ENCODE measurements around the gene USP54.
"Not testable (repeated sequence)": the region's sequence is repeated elsewhere in the genome, so short reads cannot be mapped to it uniquely, and the experiment has no call there.

Gene USP54

GRCh38 chr10:73589563-73590126, 1.5 kb downstream of the USP54 start:
- no peak for DNase-seq

DNA sequence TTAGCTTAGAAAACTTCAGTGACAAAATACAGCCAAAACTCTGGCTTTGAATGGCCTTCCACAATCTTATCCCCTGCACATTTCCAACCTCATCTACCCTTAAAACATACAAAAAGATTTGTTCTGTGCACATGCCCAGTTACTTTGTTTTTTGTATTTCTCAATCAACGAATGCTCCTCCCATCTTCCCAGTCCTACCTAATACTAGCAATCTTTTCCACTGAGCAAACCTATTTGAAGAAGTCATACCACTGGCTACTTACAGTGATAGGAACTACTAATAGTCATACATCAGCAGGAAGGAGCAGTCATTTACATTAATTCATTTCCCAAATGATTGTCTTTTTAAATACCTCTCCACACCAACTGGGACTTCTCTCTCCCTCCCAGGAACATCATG, 2.5 kb downstream of the USP54 start:
- DNase-seq, result no peak

DNA sequence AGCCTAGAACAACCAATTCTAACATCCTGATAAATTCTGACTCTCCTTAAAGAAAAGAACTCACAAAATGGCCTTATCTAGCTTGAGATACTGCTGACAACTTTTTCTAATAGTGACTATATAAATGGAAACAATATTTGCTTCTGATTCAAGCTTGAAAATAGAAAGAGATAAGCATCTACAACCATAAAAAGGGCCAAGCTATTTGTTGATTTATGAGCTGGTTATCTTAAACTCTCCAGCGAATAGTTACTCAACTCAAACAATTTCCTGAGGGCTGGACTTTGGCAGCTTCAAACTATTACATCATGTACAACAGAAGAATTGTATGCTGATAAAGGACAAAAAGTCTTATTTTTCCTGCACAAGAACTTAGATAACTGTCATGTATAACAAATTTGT, 4.6 kb downstream of the USP54 start:
- DNase-seq, result no peak

DNA sequence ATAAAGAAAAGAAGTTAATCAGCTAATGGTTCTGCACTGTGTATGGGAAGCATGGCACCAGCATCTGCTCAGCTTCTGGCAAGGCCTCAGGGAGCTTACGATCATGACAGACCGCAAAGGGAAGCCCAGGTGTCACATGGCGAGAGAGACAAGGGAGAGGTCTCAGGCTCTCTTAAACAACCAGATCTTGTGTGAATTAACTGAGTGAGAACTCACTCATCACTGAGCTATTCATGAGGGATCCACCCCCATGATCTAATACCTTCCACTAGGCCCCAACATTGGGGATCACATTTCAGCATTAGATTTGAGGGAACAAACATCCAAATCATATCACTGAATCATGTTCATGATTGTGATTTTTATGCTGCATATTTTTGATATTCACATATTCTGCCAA, 5.8 kb downstream of the USP54 start:
- no peak for DNase-seq

- DNase-seq, result no peak
Measured at GRCh38 chr10:73584737-73585136, 6.4 kb downstream of the USP54 start.

DNA sequence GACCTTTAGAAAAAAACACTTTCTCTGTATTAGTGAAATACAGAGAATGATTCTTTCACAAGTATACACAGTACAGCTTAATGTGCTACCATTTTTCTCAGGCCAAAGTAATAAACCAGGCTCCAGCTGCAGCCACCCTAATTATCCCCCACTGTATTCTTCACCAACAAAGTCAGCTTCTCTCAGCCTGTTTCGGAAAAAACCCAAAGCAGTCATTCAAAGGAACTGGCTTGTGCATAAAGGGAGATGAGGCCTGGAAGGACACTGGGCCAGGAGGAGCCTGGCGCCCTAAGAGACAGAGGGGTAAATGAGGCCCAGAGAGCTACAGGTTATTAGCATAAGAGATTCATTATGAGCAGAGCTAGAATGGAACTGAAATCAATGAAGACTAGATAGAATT, 9.2 kb downstream of the USP54 start:
- DNase-seq, result no peak

DNA sequence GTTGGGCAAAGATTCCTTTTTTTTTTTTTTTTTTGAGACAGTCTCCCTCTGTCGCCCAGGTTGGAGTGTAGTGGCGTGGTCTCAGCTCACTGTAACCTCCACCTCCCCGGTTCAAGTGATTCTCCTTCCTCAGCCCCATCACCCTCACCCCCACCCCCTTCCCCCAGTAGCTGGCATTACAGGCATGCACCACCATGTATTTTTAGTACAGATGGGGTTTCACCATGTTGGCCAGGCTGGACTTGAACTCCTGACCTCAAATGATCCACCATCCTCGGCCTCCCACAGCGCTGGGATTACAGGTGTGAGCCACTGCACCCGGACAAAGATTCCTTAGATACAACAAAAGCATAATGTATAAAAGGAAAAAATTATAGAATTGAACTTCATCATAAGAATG, 12.2 kb downstream of the USP54 start:
- not testable (repeated sequence) for DNase-seq

DNA sequence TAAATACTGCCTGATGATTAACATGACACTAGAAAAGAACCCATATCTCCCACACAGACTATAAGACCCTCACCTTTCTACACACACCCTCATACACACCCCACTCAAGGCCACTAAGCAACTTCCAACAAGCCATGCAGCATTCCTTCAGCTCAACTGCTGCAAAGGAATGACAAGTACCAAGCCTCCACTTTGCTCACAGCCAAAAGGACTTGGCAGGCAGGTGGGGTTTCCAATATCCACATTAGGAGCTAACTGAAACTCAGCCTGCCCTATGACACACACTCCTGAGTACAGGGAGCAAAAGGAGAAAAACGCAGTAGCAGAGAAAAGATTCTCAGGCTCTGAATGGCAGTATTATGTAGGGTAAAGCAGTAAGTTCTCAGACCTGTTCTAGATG, 13.4 kb downstream of the USP54 start:
- DNase-seq, result no peak

DNA sequence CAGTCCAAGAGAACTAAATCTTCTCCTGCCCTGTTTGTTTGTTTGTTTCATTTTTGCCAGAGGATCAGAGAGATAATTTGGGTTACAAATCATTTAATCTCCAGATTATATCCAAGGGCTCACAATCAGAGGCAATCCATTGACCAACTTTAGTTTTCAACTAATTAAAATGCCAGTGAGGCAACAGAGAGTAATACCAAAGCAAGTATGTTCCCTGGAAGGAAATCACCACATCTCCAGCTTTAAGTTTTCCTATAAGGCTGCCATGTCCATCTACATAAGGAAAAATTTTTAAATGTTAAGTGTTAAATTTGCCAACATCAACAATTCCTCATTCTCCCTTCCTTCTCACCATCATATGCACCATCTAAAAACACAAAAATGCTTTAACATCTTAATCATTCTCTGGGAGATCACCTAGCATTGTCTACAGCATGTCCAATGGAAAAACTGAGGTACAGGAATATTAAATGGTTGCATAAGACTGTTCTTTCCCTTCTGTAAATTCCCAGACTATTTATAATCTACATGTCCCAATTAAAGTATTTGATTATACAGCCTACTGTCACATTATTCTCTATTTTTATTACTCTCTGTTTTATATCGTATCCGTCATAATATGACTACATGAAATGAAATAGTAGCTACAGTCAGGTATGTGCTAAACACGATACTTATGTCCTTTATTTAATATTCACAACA, 14.1 kb downstream of the USP54 start:
- no peak for DNase-seq

DNA sequence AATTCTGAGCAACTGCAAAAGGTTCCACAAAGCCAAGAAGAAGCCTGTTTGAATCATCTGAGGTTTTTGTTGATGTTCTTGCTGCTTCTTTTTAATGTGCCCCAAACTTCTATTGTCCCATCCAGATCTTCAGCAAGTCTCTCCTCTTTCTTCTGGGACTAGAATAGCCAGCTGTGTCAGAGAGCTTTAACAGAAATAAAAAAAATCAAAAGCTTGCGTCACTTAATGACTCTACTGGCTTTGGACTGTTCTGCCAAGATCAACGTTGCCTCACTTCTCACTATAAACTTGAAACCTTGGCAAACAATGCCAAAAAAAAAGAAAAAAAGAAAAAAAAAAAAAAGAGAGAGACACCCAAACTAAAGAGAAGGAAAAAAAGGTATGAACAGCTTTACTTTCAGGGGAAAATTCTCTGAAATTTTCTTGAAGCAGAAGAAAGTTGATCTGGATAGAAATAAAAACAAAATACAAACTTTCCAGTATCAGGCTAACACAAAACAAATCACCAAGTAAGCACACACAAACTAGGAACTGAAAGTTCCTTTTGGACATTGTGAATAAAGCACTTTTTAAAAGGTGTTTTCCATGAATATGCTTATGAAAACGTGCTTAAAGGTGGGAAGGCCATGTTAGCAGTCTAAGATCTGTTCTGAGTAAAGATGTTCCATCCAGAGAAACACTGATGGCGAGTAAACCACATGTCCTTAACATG, 14.8 kb downstream of the USP54 start:
- DNase-seq, result no peak

DNA sequence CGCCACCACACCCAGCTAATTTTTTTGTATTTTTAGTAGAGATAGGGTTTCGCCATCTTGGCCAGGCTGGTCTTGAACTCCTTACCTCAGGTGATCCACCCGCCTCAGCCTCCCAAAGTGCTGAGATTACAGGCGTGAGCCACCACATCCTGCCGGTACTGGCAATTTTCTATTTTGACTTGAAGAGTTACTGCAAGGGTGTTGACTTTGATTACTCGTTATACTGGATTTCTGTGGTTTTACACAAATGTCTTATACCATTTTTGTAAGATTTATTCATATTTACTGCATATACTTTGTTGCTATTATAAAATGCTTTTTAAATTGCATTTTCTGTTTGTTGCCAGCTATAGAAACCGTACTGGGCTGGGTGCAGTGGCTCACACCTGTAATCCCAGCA, 24.1 kb downstream of the USP54 start:
- DNase-seq, result not testable (repeated sequence)

DNA sequence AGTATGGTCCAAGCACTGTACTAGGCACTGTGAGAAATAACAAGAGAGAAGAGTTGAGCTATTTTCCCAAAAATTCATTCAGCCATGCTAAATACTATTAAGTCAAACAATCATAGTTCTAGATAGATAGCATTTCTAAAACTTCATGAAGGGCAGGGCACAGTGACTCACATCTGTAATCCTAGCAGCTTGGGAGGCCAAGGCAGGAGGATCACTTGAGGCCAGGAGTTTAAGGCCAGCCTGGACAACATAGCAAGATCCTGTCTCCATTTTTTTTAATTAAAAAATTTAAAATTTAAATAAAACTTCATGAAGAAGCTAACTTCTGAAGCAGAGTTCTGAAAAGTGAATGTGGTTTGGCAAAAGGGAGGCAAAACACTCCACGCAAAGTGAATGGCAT, 29.9 kb downstream of the USP54 start:
- DNase-seq, result no peak

GRCh38 chr10:73559590-73559989, 31.6 kb downstream of the USP54 start:
- no peak for DNase-seq

DNA sequence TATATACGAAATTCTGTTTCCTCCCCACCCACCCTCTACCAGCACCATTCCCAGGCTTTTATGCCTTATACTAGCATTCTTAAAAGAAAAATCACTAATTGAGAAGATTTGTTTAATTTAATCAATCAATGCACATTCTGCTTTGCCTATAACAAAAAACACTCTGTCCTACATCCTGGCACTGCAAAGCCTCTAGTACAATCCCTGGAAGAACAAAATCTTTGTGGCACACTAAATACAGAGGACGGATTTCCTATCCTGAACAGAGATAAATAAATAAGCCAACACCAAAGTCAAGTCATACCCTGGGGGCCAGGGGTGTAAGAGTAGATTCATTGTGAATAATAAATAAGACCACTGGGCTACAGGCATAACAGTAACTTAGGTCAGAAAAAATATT, 34.3 kb downstream of the USP54 start:
- DNase-seq, result no peak

DNA sequence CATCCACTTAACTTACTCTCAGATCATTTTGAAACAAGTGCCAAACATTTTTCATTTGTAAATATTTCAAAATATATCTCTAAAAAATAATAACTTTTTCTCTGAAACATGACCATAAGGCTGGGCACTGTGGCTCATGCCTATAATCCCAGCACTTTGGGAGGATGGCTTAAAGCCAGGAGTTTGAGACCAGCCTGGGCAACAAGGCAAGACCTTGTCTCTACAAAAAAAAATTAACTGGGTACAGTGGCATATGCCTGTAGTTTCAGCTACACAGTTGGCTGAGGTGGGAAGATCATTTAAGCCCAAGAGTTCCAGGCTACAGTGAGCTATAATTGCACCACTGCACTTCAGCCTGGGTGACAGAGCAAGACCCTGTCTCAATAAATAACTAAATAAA, 36.4 kb downstream of the USP54 start:
- DNase-seq, result no peak

DNA sequence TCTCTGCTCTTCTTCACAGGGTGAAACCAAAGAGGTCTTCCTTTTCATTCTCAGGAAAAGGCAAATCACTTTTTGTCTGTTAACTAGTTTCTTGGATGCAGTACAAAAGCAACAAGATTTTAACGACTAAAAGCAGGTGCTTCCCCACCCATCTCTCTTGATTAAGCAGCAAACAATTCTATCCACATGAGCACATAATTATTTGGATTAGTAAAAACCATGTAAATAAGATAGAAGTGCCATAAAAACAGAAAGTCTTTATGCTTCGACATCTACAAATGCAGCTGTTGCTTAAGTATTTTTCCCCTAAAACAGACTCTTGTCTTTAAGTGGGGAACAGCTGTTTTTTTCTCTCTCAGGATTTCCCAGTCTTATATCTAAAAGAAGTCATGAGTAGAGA, 37.4 kb downstream of the USP54 start:
- no peak for DNase-seq

- DNase-seq, result no peak
Measured at GRCh38 chr10:73552819-73553715, 38.1 kb downstream of the USP54 start.

GRCh38 chr10:73551515-73551914, 39.6 kb downstream of the USP54 start:
- no peak for DNase-seq

DNA sequence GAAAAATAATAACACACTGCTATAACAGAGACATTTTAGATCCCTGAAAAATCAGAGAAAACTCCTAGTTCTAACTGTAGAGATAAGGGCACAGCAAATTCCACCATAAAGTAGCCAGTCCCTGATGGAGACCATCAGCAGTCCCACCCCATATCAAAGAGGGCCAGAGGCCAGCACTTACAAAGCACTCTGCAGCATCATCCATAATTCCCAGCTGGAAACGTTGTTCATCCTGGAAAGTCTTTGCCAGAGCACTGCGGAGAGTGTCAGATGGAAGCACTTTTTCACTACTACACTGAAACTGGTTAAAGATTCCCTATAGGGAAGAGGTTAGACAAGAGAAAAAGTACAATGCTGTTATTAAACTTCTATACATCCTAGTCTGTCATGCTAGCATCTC, 45.8 kb downstream of the USP54 start:
- DNase-seq, result no peak

DNA sequence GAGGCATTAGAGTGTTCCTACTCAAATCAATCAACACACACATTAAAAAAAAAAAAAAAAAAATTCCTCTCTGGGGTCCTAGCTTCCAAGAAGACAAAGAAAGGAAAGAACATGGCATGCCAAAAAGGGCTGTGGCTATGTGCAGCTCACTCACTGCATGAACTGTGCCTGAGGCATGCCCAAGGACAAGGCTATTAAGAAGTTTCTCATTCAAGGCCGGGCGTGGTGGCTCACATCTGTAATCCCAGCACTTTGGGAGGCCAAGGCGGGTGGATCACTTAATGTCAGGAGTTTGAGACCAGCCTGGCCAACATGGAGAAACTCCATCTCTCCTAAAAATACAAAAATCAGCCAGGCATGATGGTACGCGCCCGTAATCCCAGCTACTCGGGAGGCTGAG, 53.4 kb downstream of the USP54 start:
- no peak for DNase-seq

GRCh38 chr10:73537288-73537687, 53.9 kb downstream of the USP54 start:
- DNase-seq, result no peak

DNA sequence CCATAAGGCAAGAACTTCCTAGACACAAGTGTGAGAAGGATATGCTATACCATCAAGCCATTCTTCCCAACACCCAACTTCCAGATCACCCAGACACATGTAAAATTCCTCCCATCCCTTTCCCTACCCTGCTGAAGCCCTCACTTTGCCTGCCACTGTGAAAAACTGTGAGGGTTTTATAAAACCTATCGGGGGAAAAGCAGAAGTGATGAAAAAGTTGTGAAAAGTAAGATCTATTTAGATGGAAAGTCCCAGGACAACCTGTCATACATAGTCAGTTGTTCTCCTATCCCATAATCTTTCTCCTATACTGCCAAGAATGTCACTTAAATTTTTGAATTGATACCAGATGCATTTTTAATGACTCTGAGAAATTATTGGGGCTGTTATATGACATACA, 56.3 kb downstream of the USP54 start:
- DNase-seq, result no peak

- DNase-seq, result peak; percentile 43
Measured at GRCh38 chr10:73529089-73529832, 61.9 kb downstream of the USP54 start.

Measured in activated CD4-positive, alpha-beta T cell treated with anti-CD3 and anti-CD28 coated beads for 48 hours (primary cell).